ENCODE results near the gene TTC39C.

Gene TTC39C

DNA sequence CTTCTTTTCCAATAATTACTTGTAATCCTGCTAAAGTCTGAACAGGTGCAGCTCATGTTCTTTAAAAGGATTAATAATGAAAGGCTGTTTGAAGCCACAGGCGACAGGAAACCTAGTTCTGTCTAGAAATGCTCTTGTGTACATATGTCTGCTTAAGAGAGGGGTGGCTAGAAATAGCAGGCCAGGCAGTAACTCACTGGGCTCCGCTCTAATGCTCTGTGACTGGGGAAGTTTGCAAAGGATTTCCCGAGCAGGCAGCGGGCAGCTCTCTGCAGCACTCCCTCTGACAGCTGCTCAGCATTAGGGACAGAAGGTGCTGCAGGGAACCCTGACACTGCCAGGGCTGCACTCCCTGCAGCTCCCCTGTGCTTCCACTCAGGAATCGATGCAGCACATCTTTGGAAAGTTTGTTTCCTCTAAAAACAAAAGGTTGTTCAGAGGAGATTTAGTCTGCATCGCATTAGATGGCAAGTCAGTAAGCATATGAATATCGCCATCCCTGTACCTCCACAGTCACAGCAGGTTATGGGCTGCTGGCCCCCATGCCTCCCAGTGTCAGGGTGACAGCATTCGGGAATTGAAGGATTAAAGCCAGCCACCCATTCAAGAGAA is 33.1 kb upstream of the TTC39C start:
- Mint-ChIP-seq H3K9me3 (no peaks in the 10 kb centered on the region), H3K27me3 (peaks cover 2% of the 10 kb centered on the region), H3K36me3 (ENCODE audit: low read depth) (no peaks in the 10 kb centered on the region), H3K27ac (no peak overlapping the region), H3K4me3 (no peak overlapping the region), H3K4me1 (ENCODE audit: low read depth) (peaks cover 9% of the 10 kb centered on the region)
- intact Hi-C loops (cut with micrococcal nuclease): no loop called here

DNA sequence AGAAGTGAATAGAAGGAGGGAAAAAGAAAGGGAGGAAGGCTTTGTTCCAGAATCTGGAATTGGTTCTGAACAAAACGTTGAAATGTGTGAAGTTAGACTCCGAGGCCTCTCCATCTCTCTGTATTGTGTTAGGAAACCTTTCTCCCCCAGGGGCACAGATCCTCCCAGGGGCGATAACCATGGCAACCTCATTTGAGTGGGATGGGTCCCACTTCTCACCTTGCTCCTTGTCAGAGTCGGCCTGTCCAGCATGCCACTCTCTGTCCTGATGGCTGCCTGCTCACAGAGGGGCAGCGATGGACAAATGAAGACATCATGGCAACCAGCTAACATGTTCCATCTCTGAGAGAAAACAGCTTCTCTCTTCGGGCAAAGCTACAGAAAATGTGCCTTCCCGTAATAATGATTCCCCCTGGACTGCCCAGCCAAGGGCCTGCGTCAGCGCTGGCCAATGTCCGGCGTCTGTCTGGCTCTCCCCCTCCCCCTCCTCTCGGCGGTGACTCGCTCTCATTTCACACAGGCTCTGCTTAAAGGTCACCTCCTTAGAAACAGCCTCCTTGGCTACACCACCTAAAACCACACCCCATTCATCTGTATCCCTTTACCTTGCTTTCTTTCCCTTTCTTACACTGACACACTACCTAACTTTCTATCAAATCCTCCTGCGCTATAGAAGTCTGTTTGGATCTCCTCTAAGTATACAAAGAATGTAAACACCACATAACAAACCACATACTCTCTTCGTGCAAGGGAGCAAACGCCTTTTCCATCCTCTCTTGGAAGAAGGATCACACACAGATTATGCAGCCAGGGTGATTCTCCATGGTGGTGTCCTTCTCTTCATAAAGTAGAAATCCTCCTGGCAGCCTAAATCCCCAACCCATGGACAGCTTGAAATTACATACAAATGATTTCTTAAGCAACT is 32.1 kb upstream of the TTC39C start:
- H3K4me3 Mint-ChIP-seq: no peak overlapping the region
- no peak overlapping the region for H3K27ac Mint-ChIP-seq
- H3K4me1 Mint-ChIP-seq (ENCODE audit: low read depth): peaks cover 9% of the 10 kb centered on the region

DNA sequence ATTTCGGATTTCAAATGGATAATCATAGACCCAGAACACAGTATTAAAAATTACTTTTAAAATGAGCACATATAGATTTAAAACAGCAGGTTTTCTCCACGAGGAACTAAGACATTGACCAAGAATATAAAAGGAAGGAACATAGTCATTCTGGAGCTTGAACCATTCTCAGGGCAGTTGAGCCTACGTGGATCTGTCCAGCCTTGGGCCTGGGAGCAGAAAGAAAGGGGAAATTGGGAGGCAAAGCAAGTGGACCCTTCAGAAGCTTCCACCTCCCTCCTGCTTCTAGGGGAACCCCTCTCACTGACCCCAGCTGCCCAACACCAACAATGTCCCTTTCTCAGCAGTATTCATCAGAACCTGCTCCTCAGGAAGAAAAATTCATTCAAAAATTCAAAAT is 31.4 kb upstream of the TTC39C start:
- Mint-ChIP-seq H3K9me3 (no peaks in the 10 kb centered on the region), H3K4me3 (no peak overlapping the region), H3K4me1 (ENCODE audit: low read depth) (peaks cover 3% of the 10 kb centered on the region), H3K27me3 (peaks cover 2% of the 10 kb centered on the region), H3K27ac (no peak overlapping the region), H3K36me3 (ENCODE audit: low read depth) (no peaks in the 10 kb centered on the region)
- intact Hi-C loops (cut with micrococcal nuclease): no loop called here

More for the DNA sequence above, 32.1 kb upstream of the TTC39C start:
- intact Hi-C loops (cut with micrococcal nuclease): no loop called here
- Mint-ChIP-seq H3K36me3 (ENCODE audit: low read depth) (no peaks in the 10 kb centered on the region), H3K27me3 (peaks cover 2% of the 10 kb centered on the region), H3K9me3 (no peaks in the 10 kb centered on the region)

DNA sequence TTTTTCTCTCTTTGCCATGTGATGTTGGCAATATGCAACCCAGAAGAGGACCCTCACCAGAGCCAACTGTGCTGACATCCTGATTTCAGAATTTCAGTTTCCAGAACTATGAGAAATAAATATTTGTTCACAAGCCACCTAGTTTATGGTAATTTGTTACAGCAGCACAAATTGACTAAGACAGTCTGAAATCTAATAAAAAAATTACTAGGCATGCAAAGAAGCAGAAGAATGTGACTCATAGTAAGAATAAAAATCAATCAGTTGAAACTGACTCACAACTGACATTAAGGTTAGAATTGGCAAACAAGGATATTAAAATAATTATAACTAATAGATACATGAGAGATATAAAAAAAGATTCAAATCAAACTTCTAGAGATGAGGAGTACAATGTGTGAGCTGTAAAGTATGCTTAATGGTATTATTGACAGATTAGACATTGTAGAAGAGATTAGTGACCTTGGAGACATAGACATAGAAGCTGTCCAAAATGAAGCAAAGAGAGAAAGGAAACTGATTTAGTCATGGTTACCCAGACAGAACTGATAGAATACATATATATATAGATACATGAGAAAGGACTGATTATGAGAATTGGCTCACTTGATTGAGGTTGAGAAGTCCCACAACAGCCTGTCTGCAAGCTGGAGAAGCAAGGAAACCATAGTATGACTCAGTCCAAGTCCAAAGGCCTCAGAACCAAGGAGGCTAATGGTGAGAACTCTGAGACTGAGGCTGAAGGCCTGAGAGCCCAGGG is 27.8 kb upstream of the TTC39C start:
- intact Hi-C loops (cut with micrococcal nuclease): no loop called here
- Mint-ChIP-seq H3K27ac (no peak overlapping the region), H3K9me3 (no peaks in the 10 kb centered on the region), H3K4me1 (ENCODE audit: low read depth) (no peaks in the 10 kb centered on the region), H3K36me3 (ENCODE audit: low read depth) (no peaks in the 10 kb centered on the region), H3K27me3 (peaks cover 2% of the 10 kb centered on the region), H3K4me3 (no peak overlapping the region)

DNA sequence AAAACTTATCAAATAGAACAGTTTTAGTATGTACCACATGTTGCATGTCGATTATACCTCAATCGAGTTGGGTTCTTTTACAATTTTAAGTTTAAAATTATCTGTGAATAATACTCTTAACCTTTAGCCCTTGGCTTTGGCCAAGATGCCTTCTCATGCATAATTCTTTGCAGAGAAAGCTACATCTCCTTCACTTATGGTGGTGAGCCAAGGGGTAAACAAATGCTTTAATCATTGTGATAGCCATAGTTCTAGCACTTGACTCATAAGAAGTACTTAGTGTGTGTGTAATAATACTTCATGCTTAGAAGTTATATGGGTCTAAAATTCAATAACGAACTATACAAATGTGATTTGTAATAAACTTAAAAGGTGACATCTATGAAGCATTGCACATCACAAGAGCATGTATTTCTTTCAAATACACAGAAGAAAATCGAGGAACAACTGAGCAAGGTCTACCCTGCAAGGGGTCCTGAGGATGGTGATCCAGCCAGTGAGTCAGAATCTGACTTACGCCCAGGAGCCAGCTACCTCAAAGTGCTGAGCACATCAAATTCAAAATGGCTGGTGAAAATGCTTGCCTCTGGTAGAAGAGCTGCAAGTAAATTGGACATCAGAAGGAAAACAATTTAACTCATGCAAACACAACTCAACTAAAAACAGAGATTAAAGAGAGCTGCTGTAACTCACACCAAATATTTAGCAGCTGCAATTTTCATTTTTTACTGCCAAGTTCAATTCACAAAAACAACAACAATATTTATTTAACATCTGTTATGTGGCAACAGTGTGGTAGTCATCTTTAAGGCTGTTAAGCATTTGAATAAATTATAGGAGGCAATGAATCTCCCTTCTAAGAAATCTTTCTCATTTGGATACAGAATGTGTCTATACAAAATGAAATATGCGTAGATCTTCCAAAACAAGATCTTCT is 23.8 kb upstream of the TTC39C start:
- intact Hi-C loops (cut with micrococcal nuclease): no loop called here
- no peaks in the 10 kb centered on the region for H3K9me3 Mint-ChIP-seq
- H3K36me3 Mint-ChIP-seq (ENCODE audit: low read depth): no peaks in the 10 kb centered on the region
- no peak overlapping the region for H3K27ac Mint-ChIP-seq
- H3K4me1 Mint-ChIP-seq (ENCODE audit: low read depth): no peaks in the 10 kb centered on the region
- H3K4me3 Mint-ChIP-seq: no peak overlapping the region
- no peaks in the 10 kb centered on the region for H3K27me3 Mint-ChIP-seq

DNA sequence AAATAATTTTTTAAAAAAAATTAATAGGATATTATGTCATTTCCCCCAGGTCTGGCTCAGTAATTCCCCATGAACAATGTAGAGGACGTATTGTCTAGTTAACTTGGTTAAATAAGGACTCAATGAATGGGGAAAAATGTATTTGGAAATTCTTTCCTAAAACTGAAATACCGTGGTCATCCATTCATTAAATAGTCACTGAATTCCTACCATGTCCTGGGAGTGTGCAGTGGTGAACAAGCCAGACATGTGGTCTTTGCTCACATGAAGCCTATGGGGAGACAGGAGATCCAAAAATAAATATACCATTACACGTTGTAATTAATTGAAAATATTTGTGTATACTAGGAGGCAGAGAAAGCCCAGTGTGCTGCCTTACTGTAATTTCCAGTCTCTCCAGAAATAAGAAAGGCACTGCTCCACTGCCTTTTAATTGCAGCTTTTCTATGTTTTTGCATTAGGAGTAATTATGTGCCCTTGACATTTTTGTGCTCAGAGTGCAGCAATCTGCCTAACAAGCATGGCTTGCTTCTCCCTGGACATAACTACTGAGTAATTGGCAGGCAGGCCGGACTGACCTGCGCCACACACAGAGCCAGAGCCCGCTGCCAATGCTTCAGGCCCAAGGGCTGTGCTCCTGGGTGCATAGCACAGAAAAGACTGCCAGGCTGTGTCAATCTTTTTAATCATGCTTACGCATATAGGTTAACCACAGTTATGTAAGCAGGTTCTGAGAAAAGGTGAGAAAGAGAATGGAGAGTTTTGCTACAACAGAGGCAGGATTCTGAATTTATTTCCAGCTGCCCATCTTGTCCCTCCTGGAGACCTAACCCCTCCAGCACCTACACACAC is 22.2 kb upstream of the TTC39C start:
- Mint-ChIP-seq H3K9me3 (no peaks in the 10 kb centered on the region), H3K27me3 (no peaks in the 10 kb centered on the region), H3K4me1 (ENCODE audit: low read depth) (no peaks in the 10 kb centered on the region), H3K4me3 (no peak overlapping the region), H3K27ac (no peak overlapping the region), H3K36me3 (ENCODE audit: low read depth) (no peaks in the 10 kb centered on the region)
- intact Hi-C loops (cut with micrococcal nuclease): no loop called here

DNA sequence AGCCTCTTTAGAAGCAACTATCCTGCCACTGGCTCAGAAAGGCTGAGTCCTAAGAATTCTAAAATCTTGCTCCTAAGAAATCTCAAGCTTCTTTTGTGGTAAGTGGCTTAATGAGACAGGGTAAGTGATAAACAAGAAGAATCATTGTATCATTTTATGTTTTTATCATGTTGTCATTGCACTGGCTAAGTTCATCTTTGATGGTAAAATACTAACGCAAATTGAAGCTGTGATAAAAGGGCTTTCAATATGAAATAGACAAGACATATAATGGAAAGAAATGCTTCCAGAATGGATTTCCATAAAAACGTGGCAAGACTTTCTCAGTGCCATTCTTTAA is 21.6 kb upstream of the TTC39C start:
- H3K4me1 Mint-ChIP-seq (ENCODE audit: low read depth): no peaks in the 10 kb centered on the region
- H3K36me3 Mint-ChIP-seq (ENCODE audit: low read depth): no peaks in the 10 kb centered on the region
- H3K4me3 Mint-ChIP-seq: no peak overlapping the region
- no peak overlapping the region for H3K27ac Mint-ChIP-seq
- intact Hi-C loops (cut with micrococcal nuclease): no loop called here
- H3K27me3 Mint-ChIP-seq: no peaks in the 10 kb centered on the region
- H3K9me3 Mint-ChIP-seq: no peaks in the 10 kb centered on the region

DNA sequence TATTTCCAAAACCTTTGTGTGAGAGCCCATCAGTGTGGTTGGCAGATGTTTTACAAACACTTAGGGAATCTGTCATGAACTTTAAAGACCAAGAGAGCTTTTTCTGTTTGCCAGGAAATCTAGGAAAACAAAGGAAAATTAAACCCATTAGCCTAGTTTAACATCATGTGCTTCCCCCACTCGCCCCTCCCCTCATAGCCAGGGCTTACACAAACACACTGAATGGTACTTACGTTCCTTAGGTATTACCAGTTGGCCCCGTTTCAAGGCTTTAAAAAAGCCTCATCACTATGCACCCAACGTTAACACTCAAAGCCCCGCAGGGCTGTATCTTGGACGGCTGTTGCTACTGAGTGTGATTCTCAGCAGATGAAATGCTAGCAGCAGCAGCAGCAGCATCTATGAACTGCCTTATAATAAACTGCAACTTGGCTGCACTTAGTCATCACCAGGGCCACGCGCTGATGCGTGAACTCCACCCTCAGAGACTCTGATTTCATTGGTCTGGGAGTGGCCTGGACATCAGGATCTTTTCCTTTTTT is 20.1 kb upstream of the TTC39C start:
- Mint-ChIP-seq H3K9me3 (no peaks in the 10 kb centered on the region), H3K4me3 (no peak overlapping the region), H3K27ac (no peak overlapping the region), H3K36me3 (ENCODE audit: low read depth) (no peaks in the 10 kb centered on the region), H3K27me3 (no peaks in the 10 kb centered on the region), H3K4me1 (ENCODE audit: low read depth) (no peaks in the 10 kb centered on the region)
- intact Hi-C loops (cut with micrococcal nuclease): no loop called here

DNA sequence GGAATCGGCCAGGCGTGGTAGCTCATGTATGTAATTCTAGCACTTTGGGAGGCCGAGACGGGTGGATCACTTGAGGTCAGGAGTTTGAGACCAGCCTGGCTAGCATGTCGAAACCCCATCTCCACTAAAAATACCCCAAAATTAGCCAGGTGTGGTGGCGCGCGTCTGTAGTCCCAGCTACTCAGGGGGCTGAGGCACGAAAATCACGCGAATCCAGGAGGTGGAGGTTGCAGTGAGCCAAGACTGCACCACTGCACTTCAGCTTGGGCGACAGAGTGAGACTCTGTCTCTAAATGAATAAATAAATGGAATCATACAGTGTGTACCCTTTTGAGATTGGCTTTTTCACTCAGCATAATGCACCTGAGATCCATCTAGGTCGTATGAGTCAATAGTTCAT is 19.4 kb upstream of the TTC39C start:
- no peaks in the 10 kb centered on the region for H3K9me3 Mint-ChIP-seq
- H3K36me3 Mint-ChIP-seq (ENCODE audit: low read depth): no peaks in the 10 kb centered on the region
- no peak overlapping the region for H3K4me3 Mint-ChIP-seq
- H3K27me3 Mint-ChIP-seq: no peaks in the 10 kb centered on the region
- intact Hi-C loops (cut with micrococcal nuclease): no loop called here
- no peak overlapping the region for H3K27ac Mint-ChIP-seq
- H3K4me1 Mint-ChIP-seq (ENCODE audit: low read depth): no peaks in the 10 kb centered on the region

DNA sequence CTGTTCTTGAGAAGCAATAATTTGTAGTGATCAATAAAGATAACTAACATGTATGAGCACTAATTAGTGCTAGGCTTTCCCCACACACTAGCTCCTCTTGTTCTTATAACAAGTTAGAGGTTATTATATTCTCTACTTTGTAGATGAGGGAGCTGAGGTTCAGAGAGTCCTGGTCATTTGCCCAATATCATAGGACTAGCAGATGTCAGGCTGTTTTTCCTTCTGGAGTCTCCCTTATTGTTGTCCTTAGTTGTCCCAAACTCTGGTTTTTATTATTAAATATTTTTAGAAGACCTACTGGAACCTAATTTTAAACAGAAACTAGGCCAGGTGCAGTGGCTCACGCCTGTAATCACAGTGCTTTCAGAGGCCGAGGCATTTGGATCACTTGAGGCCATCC is 16.5 kb upstream of the TTC39C start:
- Mint-ChIP-seq H3K9me3 (no peaks in the 10 kb centered on the region), H3K4me1 (ENCODE audit: low read depth) (no peaks in the 10 kb centered on the region), H3K4me3 (no peak overlapping the region), H3K27ac (no peak overlapping the region), H3K27me3 (peaks cover 2% of the 10 kb centered on the region), H3K36me3 (ENCODE audit: low read depth) (no peaks in the 10 kb centered on the region)
- intact Hi-C loops (cut with micrococcal nuclease): no loop called here

DNA sequence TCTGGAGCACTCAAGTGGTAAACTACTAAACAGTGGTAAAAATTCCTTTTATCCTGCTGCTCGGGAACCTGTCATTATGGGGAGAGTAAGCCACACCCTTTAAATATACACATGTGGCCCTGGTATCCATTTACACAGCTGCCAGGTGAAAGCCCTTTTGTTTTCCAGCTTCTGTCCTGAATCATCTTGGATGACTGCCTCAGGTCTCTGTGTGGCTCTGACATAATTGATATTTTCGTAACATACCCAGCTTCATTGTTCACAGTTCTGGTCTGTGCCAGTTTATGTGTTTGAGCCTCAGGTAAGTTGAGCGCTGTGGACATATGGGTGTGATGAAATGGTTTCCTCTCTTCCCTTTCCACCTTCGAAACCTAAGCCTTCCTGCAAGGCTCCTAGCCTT is 15.7 kb upstream of the TTC39C start:
- Mint-ChIP-seq H3K36me3 (ENCODE audit: low read depth) (no peaks in the 10 kb centered on the region), H3K27ac (no peak overlapping the region), H3K27me3 (peaks cover 2% of the 10 kb centered on the region), H3K4me1 (ENCODE audit: low read depth) (peaks cover 1% of the 10 kb centered on the region), H3K9me3 (no peaks in the 10 kb centered on the region), H3K4me3 (no peak overlapping the region)
- intact Hi-C loops (cut with micrococcal nuclease): no loop called here

DNA sequence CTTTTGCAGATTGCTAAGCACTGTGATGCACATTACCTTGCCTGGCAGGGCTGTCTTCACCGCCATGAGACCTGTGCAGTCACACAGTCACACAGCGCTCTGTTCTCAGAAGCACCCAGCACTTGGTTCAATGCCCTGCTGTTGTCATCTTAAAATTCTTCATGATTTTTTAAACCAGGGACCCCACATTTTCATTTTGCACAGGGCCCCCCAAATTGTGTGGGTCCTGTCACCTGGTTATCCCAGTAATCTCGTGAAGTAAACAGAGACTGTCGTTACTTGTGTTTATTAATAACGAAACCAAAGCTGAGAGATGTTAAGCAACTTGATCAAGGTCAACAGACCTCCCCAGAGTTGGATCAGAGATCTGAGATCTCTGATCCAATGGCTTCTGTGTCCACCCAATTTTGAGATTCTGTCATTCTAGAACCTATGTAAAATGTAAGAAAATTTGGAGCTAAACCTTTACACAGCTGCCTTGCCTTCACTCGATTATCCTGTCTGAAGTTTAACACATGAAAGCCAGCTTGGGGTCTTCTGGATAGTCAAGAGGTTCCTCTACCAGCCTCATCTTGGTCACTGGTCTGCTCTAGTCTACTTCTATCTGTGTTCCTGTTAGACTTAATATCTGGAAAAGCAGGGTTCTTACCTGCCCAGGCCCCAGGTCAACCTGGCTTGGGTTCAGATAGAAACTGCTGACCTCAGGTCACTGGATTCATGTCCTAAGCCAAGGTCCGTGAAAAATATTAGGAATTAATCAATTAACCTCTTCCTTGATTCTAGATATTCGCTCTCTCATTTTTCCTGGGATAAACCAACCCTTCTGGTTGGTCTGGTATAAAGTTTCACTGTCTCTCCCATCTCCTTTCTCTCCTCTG is 13.7 kb upstream of the TTC39C start:
- intact Hi-C loops (cut with micrococcal nuclease): no loop called here

More for the DNA sequence above, 13.7 kb upstream of the TTC39C start:
- Mint-ChIP-seq H3K27me3 (peaks cover 2% of the 10 kb centered on the region), H3K27ac (no peak overlapping the region), H3K36me3 (ENCODE audit: low read depth) (no peaks in the 10 kb centered on the region), H3K4me3 (no peak overlapping the region), H3K9me3 (no peaks in the 10 kb centered on the region), H3K4me1 (ENCODE audit: low read depth) (peaks cover 10% of the 10 kb centered on the region)
